Lung (tissue), 12 donors: ENCODE data around the gene GRIK1. TPM values are rescaled to one million over a fixed set of nuclear protein-coding genes. Genes with fewer than 3 reads are reported as not detected.

Experiments used
- ATAC-seq: fragments of 200-7000 bp; cut with Tn5 transposase; one replicate; pipeline ENCODE4 v1.9.1; 2020; ENCODE audit warnings: moderate number of reproducible peaks; ENCODE audit not compliant: insufficient read depth, low FRiP score
- DNase-seq, 3 donors: peaks; one replicate each; pipeline ENCODE4 v3.0.0-alpha.2; 2013 to 2017
- H3K27ac ChIP-seq, 2 donors: one replicate each; pipeline ENCODE4 v1.5.1; 2013; ENCODE audit warnings: mild to moderate bottlenecking in 2 of 2, moderate library complexity in 2 of 2, control low read depth in 1 of 2, inconsistent platforms in 1 of 2, low read depth in 1 of 2, low read length in 1 of 2
- H3K27me3 ChIP-seq, 3 donors: one replicate each; pipeline ENCODE4 v1.5.1; 2013; ENCODE audit warnings: low read length in 2 of 3; ENCODE audit not compliant: control insufficient read depth in 3 of 3, insufficient read depth in 3 of 3
- H3K36me3 ChIP-seq, 4 donors: one replicate each; pipeline ENCODE4 v1.5.1; 2013; ENCODE audit warnings: low read length in 4 of 4, mild to moderate bottlenecking in 1 of 4, moderate library complexity in 1 of 4; ENCODE audit not compliant: control insufficient read depth in 4 of 4, insufficient read depth in 4 of 4
- H3K4me1 ChIP-seq, 5 donors: one replicate each; pipeline ENCODE4 v1.5.1; 2013; ENCODE audit warnings: low read length in 5 of 5, mild to moderate bottlenecking in 2 of 5, moderate library complexity in 1 of 5; ENCODE audit not compliant: control insufficient read depth in 5 of 5, insufficient read depth in 5 of 5
- H3K4me3 ChIP-seq: one replicate; pipeline ENCODE4 v1.5.1; 2013; ENCODE audit warnings: mild to moderate bottlenecking, control low read depth, moderate library complexity
- H3K9ac ChIP-seq, 2 donors: one replicate each; pipeline ENCODE4 v1.5.1; 2013; ENCODE audit warnings: low read length in 2 of 2, control low read depth in 1 of 2; ENCODE audit not compliant: insufficient read depth in 1 of 2
- H3K9me3 ChIP-seq, 4 donors: one replicate each; pipeline ENCODE4 v1.5.1; 2013; ENCODE audit warnings: low read length in 3 of 4, mild to moderate bottlenecking in 1 of 4, moderate library complexity in 1 of 4; ENCODE audit not compliant: control insufficient read depth in 4 of 4, insufficient read depth in 3 of 4
- WGBS, 2 donors: extraction: QIAGEN DNeasy Blood & Tissue Kit; methylation state at CpG; one replicate each; pipeline ENCODE4 v1.1.7; 2013; 5-methylcytosine and 5-hydroxymethylcytosine counted together
- polyA plus RNA-seq, 2 donors: library from polyadenylated mRNA; stranded (reverse); fragments of 200-250 nt; gene quantifications; one replicate each; pipeline ENCODE4 v1.2.1, GENCODE V29; 2013
- total RNA-seq, 2 donors: library from RNA; depleted of rRNA in 1 of 2; stranded (reverse); fragments of >200 nt in 1 of 2; gene quantifications; one replicate each; pipeline ENCODE4 v1.2.1, GENCODE V29; 2014 to 2021
- TF ChIP-seq, protein P1 (sequence below): IDR thresholded peaks from 2 replicates; pipeline ENCODE4 v1.5.1; 2012; ENCODE audit warnings: mild to moderate bottlenecking; ENCODE audit errors: control extremely low read depth, extremely low read depth
- donor health status: control.
- donor health status: control.
- donor health status: Bipolar disorder and iron deficiency.
- donor health status: healthy.
- donor health status: DM: yes; HTN: yes; CAD: no.

The GRIK1 gene
- total and polyA plus RNA-seq, 4 donors: 0.26 TPM; not detected in 3

DNA sequence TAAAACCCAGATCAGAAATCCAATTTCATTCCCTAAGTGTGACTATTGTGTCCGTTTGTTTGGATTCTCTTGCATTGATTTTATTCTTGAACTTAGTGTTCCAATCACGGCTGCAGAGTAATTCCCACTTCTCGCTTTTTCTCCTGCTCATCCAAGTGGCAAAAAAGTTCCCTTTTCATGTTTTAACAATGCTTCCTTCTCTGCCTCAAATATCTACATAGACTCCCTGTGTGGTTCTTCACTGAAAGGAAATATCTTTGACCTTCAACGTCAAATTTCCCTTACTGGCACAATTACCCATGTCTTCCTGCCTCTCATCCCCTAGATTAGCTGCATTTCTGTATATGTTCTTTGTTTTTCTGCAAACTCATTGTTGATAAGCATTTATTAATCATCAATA is 335.7 kb downstream of the GRIK1 start:
- Histone ChIP-seq H3K4me3 (no peak overlapping the region), H3K27me3 (no peaks in the 10 kb centered on the region), H3K9me3 (no peaks in the 10 kb centered on the region), H3K9ac (no peak overlapping the region), H3K4me1 (no peaks in the 10 kb centered on the region), H3K36me3 (no peaks in the 10 kb centered on the region), H3K27ac (no peak overlapping the region)
- TF ChIP-seq, protein P1, sequence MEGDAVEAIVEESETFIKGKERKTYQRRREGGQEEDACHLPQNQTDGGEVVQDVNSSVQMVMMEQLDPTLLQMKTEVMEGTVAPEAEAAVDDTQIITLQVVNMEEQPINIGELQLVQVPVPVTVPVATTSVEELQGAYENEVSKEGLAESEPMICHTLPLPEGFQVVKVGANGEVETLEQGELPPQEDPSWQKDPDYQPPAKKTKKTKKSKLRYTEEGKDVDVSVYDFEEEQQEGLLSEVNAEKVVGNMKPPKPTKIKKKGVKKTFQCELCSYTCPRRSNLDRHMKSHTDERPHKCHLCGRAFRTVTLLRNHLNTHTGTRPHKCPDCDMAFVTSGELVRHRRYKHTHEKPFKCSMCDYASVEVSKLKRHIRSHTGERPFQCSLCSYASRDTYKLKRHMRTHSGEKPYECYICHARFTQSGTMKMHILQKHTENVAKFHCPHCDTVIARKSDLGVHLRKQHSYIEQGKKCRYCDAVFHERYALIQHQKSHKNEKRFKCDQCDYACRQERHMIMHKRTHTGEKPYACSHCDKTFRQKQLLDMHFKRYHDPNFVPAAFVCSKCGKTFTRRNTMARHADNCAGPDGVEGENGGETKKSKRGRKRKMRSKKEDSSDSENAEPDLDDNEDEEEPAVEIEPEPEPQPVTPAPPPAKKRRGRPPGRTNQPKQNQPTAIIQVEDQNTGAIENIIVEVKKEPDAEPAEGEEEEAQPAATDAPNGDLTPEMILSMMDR: no peak
- WGBS, 2 donors: 82 to 89% methylated on average over 4 of the region's 4 CpGs
- no peak for DNase-seq
- no peak for ATAC-seq

DNA sequence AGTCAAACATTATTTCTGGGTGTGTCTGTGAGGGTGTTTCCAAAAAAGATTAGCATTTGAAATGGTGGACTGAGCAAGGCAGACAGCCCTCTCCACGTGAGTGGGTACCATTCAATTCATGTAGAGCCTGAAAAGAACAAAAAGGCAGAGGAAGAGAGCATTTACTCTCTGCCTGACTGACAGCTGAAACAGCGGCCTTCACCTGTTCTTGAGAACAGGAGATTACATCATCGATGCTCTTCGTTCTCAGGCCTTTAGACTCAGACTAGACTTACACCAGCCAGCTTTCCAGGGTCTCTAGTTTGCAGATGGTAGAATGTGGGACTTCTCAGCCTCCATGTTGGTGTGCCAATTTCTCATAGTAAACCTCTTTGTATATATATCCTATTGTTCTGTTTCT is 338.7 kb downstream of the GRIK1 start:
- TF ChIP-seq, protein P1: no peak
- H3K9ac ChIP-seq: no peak overlapping the region
- no peak overlapping the region for H3K27ac ChIP-seq
- H3K4me3 ChIP-seq: no peak overlapping the region
- H3K36me3 ChIP-seq: no peaks in the 10 kb centered on the region
- ATAC-seq: no peak
- WGBS, 2 donors: 89 to 91% methylated on average over 4 of the region's 4 CpGs
- no peaks in the 10 kb centered on the region for H3K27me3 ChIP-seq
- H3K4me1 ChIP-seq: no peaks in the 10 kb centered on the region
- H3K9me3 ChIP-seq: no peaks in the 10 kb centered on the region
- no peak for DNase-seq

DNA sequence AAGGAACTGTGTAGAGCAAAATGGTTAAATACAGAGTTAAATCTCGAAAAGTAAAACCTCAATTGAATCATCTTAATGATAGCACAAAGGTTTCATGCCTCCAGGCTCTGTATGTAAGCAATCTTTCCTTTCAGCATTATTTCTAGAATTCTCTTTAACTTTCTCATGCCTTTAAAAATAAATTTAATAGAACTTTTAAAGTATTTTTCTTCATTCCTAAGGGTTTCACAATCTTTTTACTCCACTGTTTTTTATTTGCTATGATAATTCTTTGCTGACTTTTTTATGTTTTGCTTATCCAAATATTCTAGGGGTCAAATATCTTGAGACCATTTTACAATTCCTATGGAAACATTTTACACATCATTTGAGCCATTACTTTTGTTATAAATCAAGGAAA is 353.1 kb downstream of the GRIK1 start:
- Histone ChIP-seq H3K4me1 (peaks cover 0 to 6% (median 0%) of the 10 kb centered on the region in 5 donors), H3K36me3 (no peaks in the 10 kb centered on the region), H3K27me3 (no peaks in the 10 kb centered on the region), H3K9me3 (no peaks in the 10 kb centered on the region), H3K27ac (no peak overlapping the region), H3K4me3 (no peak overlapping the region), H3K9ac (no peak overlapping the region)
- ATAC-seq (no peak), DNase-seq (peak in 2 of 3 donors; percentile 3 to 5)
- TF ChIP-seq, protein P1: no peak
- 80 to 87% methylated on average over 1 of the region's 1 CpG for WGBS, 2 donors

DNA sequence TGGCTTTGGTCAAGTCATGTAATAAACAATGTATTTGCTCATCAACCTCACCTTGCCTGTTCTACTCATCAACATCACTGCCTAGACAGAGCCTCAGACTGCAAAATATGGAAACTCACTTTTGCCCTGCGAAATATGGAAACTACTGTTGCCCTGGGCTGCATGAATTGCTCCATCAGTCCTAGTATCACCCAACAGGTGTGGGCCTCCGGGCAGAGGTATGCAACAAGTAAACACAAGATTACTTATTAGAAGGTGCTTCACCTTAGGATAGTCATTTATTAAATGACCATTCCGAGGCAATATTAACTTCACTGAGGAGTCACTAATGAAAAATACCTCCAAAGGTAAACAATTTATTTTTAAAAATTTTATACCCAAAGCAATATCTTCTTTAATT is 354.3 kb downstream of the GRIK1 start:
- no peak for DNase-seq
- Histone ChIP-seq H3K36me3 (no peaks in the 10 kb centered on the region), H3K9me3 (no peaks in the 10 kb centered on the region), H3K9ac (no peak overlapping the region), H3K4me3 (no peak overlapping the region), H3K27ac (no peak overlapping the region), H3K27me3 (no peaks in the 10 kb centered on the region), H3K4me1 (peaks cover 0 to 6% (median 0%) of the 10 kb centered on the region in 5 donors)
- no peak for ATAC-seq
- TF ChIP-seq, protein P1: no peak
- WGBS, 2 donors: 77 to 85% methylated on average over 3 of the region's 3 CpGs
